Measurements from ENCODE around the gene HEXIM1. TPM values are rescaled to one million over a fixed set of nuclear protein-coding genes. Genes with fewer than 3 reads are reported as not detected.

Gene HEXIM1
- total RNA-seq, 4 donors from 2014 or later: 22.2 to 35.2 (median 29.7) TPM

DNA sequence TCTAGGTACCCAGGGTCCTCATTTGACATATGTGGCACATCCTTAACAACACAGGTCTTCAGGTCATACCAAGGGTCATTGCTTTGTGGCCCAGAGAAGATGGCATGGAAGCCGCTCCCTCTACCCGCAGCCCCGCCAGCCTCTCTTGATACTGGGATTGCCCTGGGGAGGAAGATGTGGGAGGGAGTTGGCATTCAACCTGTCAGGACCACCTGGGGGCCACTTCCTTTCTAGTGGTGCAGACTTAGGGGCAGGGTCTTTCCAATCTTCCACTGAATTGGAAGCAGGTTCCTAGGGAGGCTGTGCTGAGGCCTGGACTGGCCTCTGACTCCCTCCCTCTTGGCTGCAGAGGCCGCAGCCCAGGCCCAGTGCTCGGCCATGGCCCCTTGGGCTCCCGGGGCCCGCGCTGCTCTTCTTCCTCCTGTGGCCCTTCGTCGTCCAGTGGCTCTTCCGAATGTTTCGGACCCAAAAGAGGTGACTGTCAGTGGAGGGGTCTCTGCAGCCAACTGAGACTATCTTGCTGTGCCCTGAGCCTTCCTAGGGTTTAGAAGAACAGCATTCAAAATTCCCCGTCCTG lies 5.1 kb upstream of the HEXIM1 start:
- no peaks in the 10 kb centered on the region for H3K27me3 ChIP-seq
- DNase-seq (ENCODE audit: low spot score in 2 of 2): no peak
- H3K4me3 ChIP-seq: peak overlapping the region; percentile 37 to 62 (median 44)
- H3K4me1 ChIP-seq: peaks cover 5 to 46% (median 25%) of the 10 kb centered on the region in 4 donors
- 55 to 59% methylated on average over 13 of the region's 13 CpGs for WGBS, 2 donors
- TF ChIP-seq EP300 (IDR thresholded peaks at IDR 0.05): no peak
- TF ChIP-seq, protein P1, sequence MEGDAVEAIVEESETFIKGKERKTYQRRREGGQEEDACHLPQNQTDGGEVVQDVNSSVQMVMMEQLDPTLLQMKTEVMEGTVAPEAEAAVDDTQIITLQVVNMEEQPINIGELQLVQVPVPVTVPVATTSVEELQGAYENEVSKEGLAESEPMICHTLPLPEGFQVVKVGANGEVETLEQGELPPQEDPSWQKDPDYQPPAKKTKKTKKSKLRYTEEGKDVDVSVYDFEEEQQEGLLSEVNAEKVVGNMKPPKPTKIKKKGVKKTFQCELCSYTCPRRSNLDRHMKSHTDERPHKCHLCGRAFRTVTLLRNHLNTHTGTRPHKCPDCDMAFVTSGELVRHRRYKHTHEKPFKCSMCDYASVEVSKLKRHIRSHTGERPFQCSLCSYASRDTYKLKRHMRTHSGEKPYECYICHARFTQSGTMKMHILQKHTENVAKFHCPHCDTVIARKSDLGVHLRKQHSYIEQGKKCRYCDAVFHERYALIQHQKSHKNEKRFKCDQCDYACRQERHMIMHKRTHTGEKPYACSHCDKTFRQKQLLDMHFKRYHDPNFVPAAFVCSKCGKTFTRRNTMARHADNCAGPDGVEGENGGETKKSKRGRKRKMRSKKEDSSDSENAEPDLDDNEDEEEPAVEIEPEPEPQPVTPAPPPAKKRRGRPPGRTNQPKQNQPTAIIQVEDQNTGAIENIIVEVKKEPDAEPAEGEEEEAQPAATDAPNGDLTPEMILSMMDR (IDR thresholded peaks at IDR 0.05): no peak
- no peak for TF ChIP-seq POLR2A (IDR thresholded peaks at IDR 0.05)
- no peaks in the 10 kb centered on the region for H3K9me3 ChIP-seq
- peaks cover 0 to 23% (median 0%) of the 10 kb centered on the region in 3 donors for H3K36me3 ChIP-seq
- peak overlapping the region; percentile 93 to 98 (median 94) for H3K27ac ChIP-seq

GRCh38 chr17:45143767-45144198 lies 4.5 kb upstream of the HEXIM1 start:
- Histone ChIP-seq H3K4me1 (peaks cover 5 to 46% (median 25%) of the 10 kb centered on the region in 4 donors), H3K36me3 (peaks cover 0 to 19% (median 0%) of the 10 kb centered on the region in 3 donors), H3K9me3 (no peaks in the 10 kb centered on the region), H3K27me3 (no peaks in the 10 kb centered on the region), H3K27ac (peak overlapping the region; percentile 93 to 98 (median 94)), H3K4me3 (peak overlapping the region; percentile 37 to 62 (median 44))
- TF ChIP-seq POLR2A (IDR thresholded peaks at IDR 0.05) (peak in 1 of 2 donors; percentile 30), EP300 (IDR thresholded peaks at IDR 0.05) (peak; percentile 17 to 73)
- TF ChIP-seq, protein P1 (IDR thresholded peaks at IDR 0.05): no peak
- 0% methylated on average over 19 to 20 of the region's 21 CpGs for WGBS, 2 donors
- peak; percentile 88 for DNase-seq (ENCODE audit: low spot score in 2 of 2)

DNA sequence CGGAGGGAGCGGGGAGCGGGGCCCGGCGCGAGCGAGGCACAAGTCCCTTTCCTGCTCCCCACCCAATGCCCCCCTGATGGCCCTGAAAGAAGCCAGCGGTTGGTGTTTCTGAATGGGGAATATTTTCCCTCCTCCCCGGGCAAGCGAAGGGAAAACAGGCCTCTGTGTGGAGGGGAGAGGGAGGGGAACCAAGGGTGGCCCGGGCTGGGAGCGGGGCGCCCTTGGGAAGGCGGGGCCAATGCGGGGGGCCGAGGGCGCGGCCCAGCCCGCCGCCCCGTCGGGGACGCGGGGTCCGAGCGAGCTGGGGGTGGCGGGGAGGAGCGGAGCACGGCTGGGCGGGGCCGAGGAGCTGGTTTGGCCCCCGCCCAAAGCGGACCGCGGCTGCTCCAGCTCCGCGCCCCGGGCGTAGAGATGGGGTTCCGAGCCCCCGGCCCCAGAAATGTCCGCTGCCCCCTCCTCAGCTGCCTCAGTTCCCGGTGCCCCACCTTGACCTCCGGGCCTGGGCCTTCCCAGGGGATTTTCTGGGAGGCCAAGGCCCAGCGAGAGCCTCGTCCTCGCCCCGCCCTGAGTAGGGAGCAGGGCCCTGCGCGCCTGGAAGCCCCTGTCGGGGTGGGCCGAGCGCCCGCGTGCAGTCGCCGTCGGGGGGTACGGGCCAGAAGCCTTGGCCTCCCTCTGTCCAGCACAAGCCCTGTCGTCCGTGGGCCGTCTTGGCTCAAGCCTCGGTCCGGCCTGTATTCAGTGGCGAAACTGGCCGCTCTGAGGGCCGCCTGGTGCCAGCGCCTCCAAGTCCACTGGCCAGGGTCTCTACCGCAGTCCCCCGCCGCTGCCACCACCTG lies 3.9 kb upstream of the HEXIM1 start:
- DNase-seq (ENCODE audit: low spot score in 2 of 2): peak in 1 of 2 donors; percentile 33
- no peaks in the 10 kb centered on the region for H3K27me3 ChIP-seq
- H3K27ac ChIP-seq: peak overlapping the region; percentile 93 to 98 (median 94)
- WGBS, 2 donors: 2 to 3% methylated on average over 27 to 36 of the region's 71 CpGs
- H3K9me3 ChIP-seq: no peaks in the 10 kb centered on the region
- peaks cover 0 to 12% (median 0%) of the 10 kb centered on the region in 3 donors for H3K36me3 ChIP-seq
- peaks cover 5 to 46% (median 25%) of the 10 kb centered on the region in 4 donors for H3K4me1 ChIP-seq
- H3K4me3 ChIP-seq: peak overlapping the region; percentile 37 to 62 (median 44)
- TF ChIP-seq POLR2A (IDR thresholded peaks at IDR 0.05) (peak in 1 of 2 donors; percentile 16), EP300 (IDR thresholded peaks at IDR 0.05) (peak in 1 of 2 donors; percentile 52)
- TF ChIP-seq, protein P1 (IDR thresholded peaks at IDR 0.05): peak in 1 of 5 experiments; percentile 22

- H3K4me3 ChIP-seq: peak overlapping the region; percentile 37 to 62 (median 44)
- no peak for DNase-seq (ENCODE audit: low spot score in 2 of 2)
- H3K27me3 ChIP-seq: no peaks in the 10 kb centered on the region
- no peaks in the 10 kb centered on the region for H3K9me3 ChIP-seq
- peaks cover 0 to 8% (median 0%) of the 10 kb centered on the region in 3 donors for H3K36me3 ChIP-seq
- 75 to 78% methylated on average over 8 of the region's 8 CpGs for WGBS, 2 donors
- peaks cover 5 to 46% (median 25%) of the 10 kb centered on the region in 4 donors for H3K4me1 ChIP-seq
- H3K27ac ChIP-seq: peak overlapping the region; percentile 93 to 98 (median 94)
- TF ChIP-seq, protein P1 (IDR thresholded peaks at IDR 0.05): no peak
- no peak for TF ChIP-seq POLR2A (IDR thresholded peaks at IDR 0.05)
- TF ChIP-seq EP300 (IDR thresholded peaks at IDR 0.05): no peak
Measured at GRCh38 chr17:45145035-45145389, 3.3 kb upstream of the HEXIM1 start.

Data from tibial nerve (tissue), 4 donors.